GM23338 (cell line): ENCODE results near the gene DPH5. TPM values are rescaled to one million over a fixed set of nuclear protein-coding genes. Genes with fewer than 3 reads are reported as not detected.

Experiments used
- ATAC-seq: fragments of 200-7000 bp; cut with Tn5 transposase; 3 replicates; pipeline ENCODE4 v1.9.1; 2020
- DNase-seq: peaks from one replicate; pipeline ENCODE4 v3.0.0-alpha.2; 2015; ENCODE audit warnings: low spot score
- H2AFZ ChIP-seq: fragments of 200-600 bp; sonication (generic); 2 replicates; pipeline ENCODE4 v1.8.0; 2016; ENCODE audit warnings: antibody characterized with exemption, mild to moderate bottlenecking, moderate library complexity
- H3F3A ChIP-seq: fragments of 200-600 bp; sonication (generic); replicated peaks from 2 replicates; pipeline ENCODE4 v1.8.0; 2017; ENCODE audit warnings: antibody characterized with exemption, mixed run types, low read depth
- H3K27ac ChIP-seq: fragments of 200-600 bp; sonication (generic); 2 replicates; pipeline ENCODE4 v1.6.1; 2016; ENCODE audit warnings: low read depth
- H3K27me3 ChIP-seq: fragments of 200-600 bp; sonication (generic); 2 replicates; pipeline ENCODE4 v1.8.0; 2016; ENCODE audit warnings: mild to moderate bottlenecking, mixed run types, moderate library complexity; ENCODE audit not compliant: insufficient read depth
- H3K36me3 ChIP-seq: fragments of 200-600 bp; sonication (generic); 2 replicates; pipeline ENCODE4 v1.8.0; 2016; ENCODE audit warnings: mild to moderate bottlenecking; ENCODE audit not compliant: insufficient read depth
- H3K4me1 ChIP-seq: fragments of 200-600 bp; sonication (generic); 2 replicates; pipeline ENCODE4 v1.8.0; 2016; ENCODE audit warnings: mild to moderate bottlenecking, moderate library complexity; ENCODE audit not compliant: insufficient read depth
- H3K4me2 ChIP-seq: fragments of 200-600 bp; sonication (generic); 2 replicates; pipeline ENCODE4 v1.7.1; 2017; ENCODE audit warnings: mixed run types
- H3K4me3 ChIP-seq: fragments of 200-600 bp; sonication (generic); 2 replicates; pipeline ENCODE4 v1.6.1; 2016; ENCODE audit warnings: mixed run types
- H3K79me2 ChIP-seq: fragments of 200-600 bp; sonication (generic); replicated peaks from 2 replicates; pipeline ENCODE4 v1.8.0; 2017; ENCODE audit warnings: mild to moderate bottlenecking; ENCODE audit not compliant: insufficient read depth
- H3K9me2 ChIP-seq: fragments of 200-600 bp; sonication (generic); 2 replicates; pipeline ENCODE4 v1.8.0; 2017; ENCODE audit not compliant: insufficient read depth
- H4K20me1 ChIP-seq: fragments of 200-600 bp; sonication (generic); replicated peaks from 2 replicates; pipeline ENCODE4 v1.8.0; 2017; ENCODE audit warnings: mild to moderate bottlenecking; ENCODE audit not compliant: insufficient read depth
- H3K27ac Mint-ChIP-seq: 2 replicates; pipeline ENCODE4 v1.8.0; 2020; ENCODE audit warnings: inconsistent platforms, mild to moderate bottlenecking, moderate library complexity, mixed read lengths
- H3K27me3 Mint-ChIP-seq: 3 replicates; pipeline ENCODE4 v1.8.0; 2022; ENCODE audit warnings: low read depth, mild to moderate bottlenecking, moderate library complexity, mixed read lengths, inconsistent platforms; ENCODE audit not compliant: insufficient read depth, poor library complexity
- H3K36me3 Mint-ChIP-seq: 3 replicates; pipeline ENCODE4 v1.8.0; 2021; ENCODE audit warnings: low read depth, mild to moderate bottlenecking, inconsistent platforms, moderate library complexity, mixed read lengths
- H3K4me1 Mint-ChIP-seq: 3 replicates; pipeline ENCODE4 v1.8.0; 2020; ENCODE audit warnings: mild to moderate bottlenecking, inconsistent platforms, mixed read lengths
- H3K4me3 Mint-ChIP-seq: 3 replicates; pipeline ENCODE4 v1.8.0; 2021; ENCODE audit warnings: moderate library complexity, mild to moderate bottlenecking, inconsistent platforms, mixed read lengths
- H3K9me3 Mint-ChIP-seq: 3 replicates; pipeline ENCODE4 v1.8.0; 2020; ENCODE audit warnings: moderate library complexity, mild to moderate bottlenecking, inconsistent platforms, mixed read lengths
- ETS1 ChIP-seq: IDR thresholded peaks from 2 replicates; pipeline ENCODE4 v1.6.1; 2016; ENCODE audit warnings: antibody characterized with exemption
- EZH2 ChIP-seq: fragments of 200-600 bp; sonication (generic); IDR thresholded peaks from one replicate; pipeline ENCODE4 v1.8.0; 2017; ENCODE audit warnings: antibody characterized with exemption, mild to moderate bottlenecking, low read depth; ENCODE audit not compliant: unreplicated experiment
- EZH2phosphoT487 ChIP-seq: fragments of 200-600 bp; sonication (generic); IDR thresholded peaks from one replicate; pipeline ENCODE4 v1.8.1; 2018; ENCODE audit warnings: antibody characterized with exemption; ENCODE audit not compliant: unreplicated experiment
- NANOG ChIP-seq: IDR thresholded peaks from 2 replicates; pipeline ENCODE4 v1.6.1; 2016; ENCODE audit warnings: antibody characterized with exemption, borderline replicate concordance
- POLR2AphosphoS5 ChIP-seq: IDR thresholded peaks from 2 replicates; pipeline ENCODE4 v1.6.1; 2016; ENCODE audit warnings: antibody characterized with exemption, low read depth
- ZNF114 ChIP-seq: fragments of 250-450 bp; sonication (Bioruptor Pico); IDR thresholded peaks from 2 replicates; pipeline ENCODE4 v1.5.0; 2020; ENCODE audit warnings: mild to moderate bottlenecking, moderate library complexity
- ZNF331 ChIP-seq: fragments of 250-450 bp; sonication (Bioruptor Pico); IDR thresholded peaks from 2 replicates; pipeline ENCODE4 v1.5.0; 2020; ENCODE audit warnings: low read depth, mild to moderate bottlenecking, moderate library complexity
- ZNF462 ChIP-seq: fragments of 250-450 bp; sonication (Bioruptor Pico); IDR thresholded peaks from 2 replicates; pipeline ENCODE4 v1.5.0; 2020; ENCODE audit warnings: mild to moderate bottlenecking, moderate library complexity
- polyA plus RNA-seq: library from polyadenylated mRNA; unstranded; fragments of >200 nt; fragmentation: Nextera tagmentation; extraction: Ambion mirVana; gene quantifications from 2 replicates; pipeline ENCODE4 v1.2.1, GENCODE V29; 2016
- total RNA-seq: library from RNA; depleted of rRNA; stranded (reverse); fragments of >200 nt; shearing (Covaris generic); gene quantifications from 2 replicates; pipeline ENCODE4 v1.2.3, GENCODE V29; 2014

Gene DPH5
- total and polyA plus RNA-seq, 2 experiments from 2014 or later: 50.6 to 53.5 TPM

GRCh38 chr1:101008229-101008834 lies 17.3 kb downstream of the DPH5 start:
- H3K4me3 Mint-ChIP-seq: no peak overlapping the region
- peaks cover 12% of the 10 kb centered on the region; the same call in 1 of the 2 replicates for H3K36me3 ChIP-seq
- H3K9me2 ChIP-seq: no peaks in the 10 kb centered on the region
- no peaks in the 10 kb centered on the region for H3K27me3 ChIP-seq
- H3K4me2 ChIP-seq: no peak overlapping the region
- no peak overlapping the region for H3K4me3 ChIP-seq
- no peaks in the 10 kb centered on the region for H4K20me1 ChIP-seq
- DNase-seq (no peak), ATAC-seq (no peak)
- no peak for TF ChIP-seq ZNF331 (CRISPR knock-in tag)
- TF ChIP-seq NANOG: no peak
- TF ChIP-seq ZNF114 (CRISPR knock-in tag): no peak
- TF ChIP-seq EZH2: no peak
- TF ChIP-seq ZNF462 (CRISPR knock-in tag): no peak
- no peak for TF ChIP-seq ETS1
- no peak for TF ChIP-seq EZH2phosphoT487
- no peak for TF ChIP-seq POLR2AphosphoS5
- no peak overlapping the region for H3K27ac ChIP-seq
- no peak overlapping the region for H2AFZ ChIP-seq
- no peaks in the 10 kb centered on the region for H3K4me1 ChIP-seq
- no peaks in the 10 kb centered on the region for H3F3A ChIP-seq
- no peaks in the 10 kb centered on the region for H3K9me3 Mint-ChIP-seq
- no peak overlapping the region for H3K27ac Mint-ChIP-seq
- no peaks in the 10 kb centered on the region for H3K79me2 ChIP-seq
- peaks cover 18% of the 10 kb centered on the region; the same call in 2 of the 3 replicates for H3K36me3 Mint-ChIP-seq
- H3K27me3 Mint-ChIP-seq: no peaks in the 10 kb centered on the region
- H3K4me1 Mint-ChIP-seq: peaks cover 8% of the 10 kb centered on the region
